Measurements from ENCODE around the gene CARD11. TPM values are rescaled to one million over a fixed set of nuclear protein-coding genes. Genes with fewer than 3 reads are reported as not detected.

Gene CARD11
- total and polyA plus RNA-seq, 2 of the 4 experiments (the other 2 are of a cell fraction) = 0.18 to 0.26 TPM

- Histone ChIP-seq H3K27me3 (ENCODE audit: control insufficient read depth, insufficient read depth, low read length) (0 out of 2 replicates have a peak, but pooled peaks cover 1% of the 10 kb centered on the region), H3K4me1 (ENCODE audit: control insufficient read depth, insufficient read depth, low read length) (no peaks in the 10 kb centered on the region), H3K9me1 (ENCODE audit: insufficient read depth, low read length) (no peaks in the 10 kb centered on the region), H3K79me1 (ENCODE audit: low read depth in 1 of 2, low read length in 2 of 2) (no peaks in the 10 kb centered on the region), H2BK5ac (ENCODE audit: low read depth, low read length, poor library complexity, severe bottlenecking) (no peak overlapping the region), H4K8ac (ENCODE audit: low read depth in 2 of 2, low read length in 2 of 2) (no peak overlapping the region), H4K20me1 (ENCODE audit: insufficient read depth, low read length) (no peaks in the 10 kb centered on the region), H3K14ac (replicated peaks; ENCODE audit: low read depth, low read length) (no peak overlapping the region), H3K4ac (ENCODE audit: low read depth, low read length) (no peak overlapping the region), H4K5ac (ENCODE audit: low read depth, low read length) (no peak overlapping the region), H3K36me3 (ENCODE audit: control insufficient read depth, insufficient read depth, low read length) (no peaks in the 10 kb centered on the region), H2BK20ac (ENCODE audit: low read depth, low read length) (no peak overlapping the region), H4K91ac (ENCODE audit: insufficient read depth, low read depth, low read length) (no peak overlapping the region), H2BK15ac (ENCODE audit: low read depth, low read length) (no peak overlapping the region), H3K56ac (ENCODE audit: extremely low read depth, insufficient read depth, low read length) (no peak overlapping the region), H3K4me3 (ENCODE audit: insufficient read depth, low read depth, low read length) (no peak overlapping the region), H2AK9ac (replicated peaks; ENCODE audit: low read depth, low read length, poor library complexity) (no peak overlapping the region), H2AK5ac (ENCODE audit: low read depth, low read length) (no peak overlapping the region), H3K9ac (ENCODE audit: low read depth, low read length) (no peak overlapping the region), H2BK120ac (ENCODE audit: low read depth, low read length) (no peak overlapping the region), H2AFZ (replicated peaks; ENCODE audit: low read length, poor library complexity) (no peak overlapping the region), H3K9me3 (ENCODE audit: control insufficient read depth, insufficient read depth, low read length) (peaks cover 2% of the 10 kb centered on the region), H3K4me2 (ENCODE audit: low read depth, low read length) (no peak overlapping the region), H3K27ac (ENCODE audit: insufficient read depth, low read length) (no peak overlapping the region), H3K18ac (ENCODE audit: low read depth, low read length) (no peak overlapping the region), H3K23ac (ENCODE audit: low read depth, low read length) (no peak overlapping the region)
- no TSS peak for BruUV-seq (replicated peaks)
- CTCF ChIA-PET = no interaction called here
- TF ChIP-seq ELK1 (IDR thresholded peaks at IDR 0.05; ENCODE audit: borderline replicate concordance, low read depth, low read length) (no peak), SMC3 (IDR thresholded peaks at IDR 0.05; ENCODE audit: low read depth, low read length) (no peak), CHD1 (IDR thresholded peaks at IDR 0.05; ENCODE audit: low read depth, low read length) (no peak), FOS (IDR thresholded peaks at IDR 0.05; ENCODE audit: low read depth, low read length) (no peak), USF2 (IDR thresholded peaks at IDR 0.05; ENCODE audit: low read depth, low read length) (no peak), CEBPB (IDR thresholded peaks at IDR 0.05; ENCODE audit: low read depth, low read length) (no peak), RCOR1 (IDR thresholded peaks at IDR 0.05; ENCODE audit: insufficient replicate concordance, low read length) (no peak), RAD21 (IDR thresholded peaks at IDR 0.05; ENCODE audit: low read length) (no peak), POLR2A (IDR thresholded peaks at IDR 0.05; ENCODE audit: low read depth, low read length) (no peak), NFE2L2 (IDR thresholded peaks at IDR 0.05; ENCODE audit: low read depth, low read length) (no peak), MAZ (IDR thresholded peaks at IDR 0.05; ENCODE audit: borderline replicate concordance, low read depth, low read length) (no peak), MXI1 (IDR thresholded peaks at IDR 0.05; ENCODE audit: borderline replicate concordance, low read depth, low read length) (no peak)
- TF ChIP-seq, protein P1, sequence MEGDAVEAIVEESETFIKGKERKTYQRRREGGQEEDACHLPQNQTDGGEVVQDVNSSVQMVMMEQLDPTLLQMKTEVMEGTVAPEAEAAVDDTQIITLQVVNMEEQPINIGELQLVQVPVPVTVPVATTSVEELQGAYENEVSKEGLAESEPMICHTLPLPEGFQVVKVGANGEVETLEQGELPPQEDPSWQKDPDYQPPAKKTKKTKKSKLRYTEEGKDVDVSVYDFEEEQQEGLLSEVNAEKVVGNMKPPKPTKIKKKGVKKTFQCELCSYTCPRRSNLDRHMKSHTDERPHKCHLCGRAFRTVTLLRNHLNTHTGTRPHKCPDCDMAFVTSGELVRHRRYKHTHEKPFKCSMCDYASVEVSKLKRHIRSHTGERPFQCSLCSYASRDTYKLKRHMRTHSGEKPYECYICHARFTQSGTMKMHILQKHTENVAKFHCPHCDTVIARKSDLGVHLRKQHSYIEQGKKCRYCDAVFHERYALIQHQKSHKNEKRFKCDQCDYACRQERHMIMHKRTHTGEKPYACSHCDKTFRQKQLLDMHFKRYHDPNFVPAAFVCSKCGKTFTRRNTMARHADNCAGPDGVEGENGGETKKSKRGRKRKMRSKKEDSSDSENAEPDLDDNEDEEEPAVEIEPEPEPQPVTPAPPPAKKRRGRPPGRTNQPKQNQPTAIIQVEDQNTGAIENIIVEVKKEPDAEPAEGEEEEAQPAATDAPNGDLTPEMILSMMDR (conservative IDR thresholded peaks at IDR 0.05; ENCODE audit: low read depth, low read length) = no peak
- in situ Hi-C loops (cut with MboI; ENCODE audit: low sequenced_read_pairs) (no loop called here), intact Hi-C loops (cut with micrococcal nuclease) (no loop called here), dilution Hi-C loops (cut with HindIII; ENCODE audit: low sequenced_read_pairs, unreplicated experiment) (no loop called here)
- ATAC-seq (ENCODE audit: low read depth) (no peak), DNase-seq (no peak)
- WGBS, 2 experiments (ENCODE audit: extremely low coverage in 2 of 2, insufficient read length in 1 of 2) = 59% methylated on average over 3 of the region's 7 CpGs; no CpG with 5 or more reads in 1 of the 2 experiments
- POLR2A ChIA-PET (ENCODE audit: unreplicated experiment) = no interaction called here
Observed at GRCh38 chr7:2967253-2967652, 76.4 kb downstream of the CARD11 start.

Measured in IMR-90 (cell line).